B cell (primary cell): ENCODE results near the gene CHCHD1. TPM values are rescaled to one million over a fixed set of nuclear protein-coding genes. Genes with fewer than 3 reads are reported as not detected.
"Not testable (repeated sequence)": the region's sequence is repeated elsewhere in the genome, so short reads cannot be mapped to it uniquely, and the experiment has no call there.

Experiments used
- ATAC-seq: fragments of 200-7000 bp; cut with Tn5 transposase; one replicate; pipeline ENCODE4 v1.10.0; 2021; ENCODE audit warnings: low read depth, mild to moderate bottlenecking, moderate number of reproducible peaks, moderate library complexity
- CTCF ChIA-PET: fragments of 350-600 bp; sonication (Branson Sonifier 250); formaldehyde crosslinking; loops from one replicate; lab custom pipeline; 2021; ENCODE audit warnings: antibody characterized with exemption, inconsistent platforms; lab: Charles Lee
- POLR2A ChIA-PET: fragments of 350-600 bp; sonication (Branson Sonifier 250); formaldehyde crosslinking; loops from one replicate; lab custom pipeline; 2021; ENCODE audit warnings: antibody characterized with exemption; lab: Charles Lee
- DNase-seq: peaks from one replicate; pipeline ENCODE4 v3.0.0; 2013
- H2AFZ ChIP-seq: 2 replicates; pipeline ENCODE4 v1.6.1; 2012; ENCODE audit warnings: mild to moderate bottlenecking, low read depth, low read length; ENCODE audit not compliant: insufficient read depth, poor library complexity, severe bottlenecking
- H3K27ac ChIP-seq, 2 donors: 1 replicate in 1 of 2; 2 replicates in 1 of 2; pipeline ENCODE4 v1.5.1; 2012 to 2013; ENCODE audit warnings: low read length in 2 of 2, mild to moderate bottlenecking in 2 of 2, moderate library complexity in 1 of 2
- H3K27me3 ChIP-seq, 4 experiments: fragments of 200-600 bp in 1 of 4; sonication (generic) in 1 of 4; replicated peaks in 1 of 4; 1 replicate in 2 of 4; 2 replicates in 2 of 4; pipeline versions ENCODE4 v1.6.1 to v1.7.0; 2013 to 2016; ENCODE audit warnings: low read length in 3 of 4, mild to moderate bottlenecking in 2 of 4, mixed read lengths in 1 of 4, moderate library complexity in 1 of 4; ENCODE audit not compliant: insufficient read depth in 4 of 4, control insufficient read depth in 3 of 4; ENCODE audit errors: control extremely low read depth in 1 of 4
- H3K36me3 ChIP-seq, 2 experiments: replicated peaks in 1 of 2; 1 replicate in 1 of 2; 2 replicates in 1 of 2; pipeline versions ENCODE4 v1.6.1 to v1.7.1; 2013; ENCODE audit warnings: low read length in 1 of 2; ENCODE audit not compliant: insufficient read depth in 2 of 2, control insufficient read depth in 1 of 2; ENCODE audit errors: control extremely low read depth in 1 of 2, extremely low read depth in 1 of 2
- H3K4me1 ChIP-seq, 2 donors: fragments of 200-600 bp in 1 of 2; sonication (generic) in 1 of 2; 1 replicate in 1 of 2; 2 replicates in 1 of 2; pipeline versions ENCODE4 v1.5.1 to v1.6.1; 2013 to 2017; ENCODE audit warnings: low read length in 2 of 2; ENCODE audit not compliant: control insufficient read depth in 2 of 2, insufficient read depth in 2 of 2
- H3K4me2 ChIP-seq: replicated peaks from 2 replicates; pipeline ENCODE3; 2012; ENCODE audit warnings: mild to moderate bottlenecking, low read depth, low read length; ENCODE audit not compliant: poor library complexity, severe bottlenecking
- H3K4me3 ChIP-seq, 5 experiments: fragments of 200-600 bp in 1 of 5; sonication (generic) in 1 of 5; 1 replicate in 3 of 5; 2 replicates in 2 of 5; pipeline versions ENCODE4 v1.5.1 to v1.7.0; 2011 to 2016; ENCODE audit warnings: low read length in 4 of 5, mild to moderate bottlenecking in 4 of 5, low read depth in 2 of 5, control low read depth in 1 of 5, moderate library complexity in 1 of 5; ENCODE audit not compliant: insufficient read depth in 1 of 5; ENCODE audit errors: control extremely low read depth in 1 of 5, extremely low read depth in 1 of 5
- H3K79me2 ChIP-seq: fragments of 200-600 bp; sonication (generic); one replicate; pipeline ENCODE4 v1.6.0; 2016; ENCODE audit warnings: low read length; ENCODE audit not compliant: control insufficient read depth, insufficient read depth
- H3K9ac ChIP-seq: fragments of 200-600 bp; sonication (generic); 2 replicates; pipeline ENCODE4 v1.6.1; 2017; ENCODE audit warnings: mild to moderate bottlenecking, low read length, moderate library complexity
- H3K9me3 ChIP-seq, 3 donors: one replicate each; pipeline versions ENCODE4 v1.6.1 to v1.7.1; 2013; ENCODE audit warnings: low read length in 2 of 3; ENCODE audit not compliant: control insufficient read depth in 2 of 3, insufficient read depth in 1 of 3; ENCODE audit errors: control extremely low read depth in 1 of 3
- H4K20me1 ChIP-seq: 2 replicates; pipeline ENCODE4 v1.6.0; 2012; ENCODE audit warnings: mild to moderate bottlenecking, low read length; ENCODE audit not compliant: insufficient read depth, control insufficient read depth, poor library complexity, severe bottlenecking
- H3K27ac Mint-ChIP-seq: one replicate; pipeline ENCODE4 v1.8.0; 2021; ENCODE audit warnings: mixed read lengths
- H3K27me3 Mint-ChIP-seq: one replicate; pipeline ENCODE4 v1.8.0; 2021; ENCODE audit warnings: mixed read lengths
- H3K4me1 Mint-ChIP-seq: one replicate; pipeline ENCODE4 v1.8.0; 2021; ENCODE audit warnings: mixed read lengths
- H3K4me3 Mint-ChIP-seq: one replicate; pipeline ENCODE4 v1.8.0; 2021; ENCODE audit warnings: mixed read lengths
- H3K9me3 Mint-ChIP-seq: one replicate; pipeline ENCODE4 v1.8.0; 2022; ENCODE audit warnings: mixed read lengths; ENCODE audit not compliant: insufficient read depth
- CTCF ChIP-seq: fragments of 200-600 bp; IDR thresholded peaks from one replicate; pipeline ENCODE4 v1.8.0; 2022; ENCODE audit warnings: antibody characterized with exemption, mild to moderate bottlenecking
- EZH2 ChIP-seq: IDR thresholded peaks from 2 replicates; pipeline ENCODE4 v1.6.1; 2012; ENCODE audit warnings: borderline replicate concordance, low read depth, mild to moderate bottlenecking, moderate library complexity, low read length; ENCODE audit not compliant: insufficient read depth, poor library complexity, severe bottlenecking
- WGBS: methylation state at CpG from one replicate; pipeline ENCODE4 v1.1.5; 2013; ENCODE audit warnings: missing lambda C conversion rate; ENCODE audit not compliant: insufficient coverage; 5-methylcytosine and 5-hydroxymethylcytosine counted together
- intact Hi-C: fragments of 100-400 bp; cut with micrococcal nuclease; formaldehyde crosslinking; loops from one replicate; pipeline ENCODE4 v1.10.0; 2022
- polyA plus RNA-seq: library from polyadenylated mRNA; depleted of rRNA; stranded (reverse); fragments of >200 nt; gene quantifications from 2 replicates; pipeline ENCODE4 v1.2.3, GENCODE V29; 2012
- total RNA-seq, 2 donors: library from RNA; stranded (reverse); fragments of 120-200 nt in 1 of 2; gene quantifications; 1 replicate in 1 of 2; 2 replicates in 1 of 2; pipeline versions ENCODE4 v1.2.3 to v1.2.4, GENCODE V29; 2013 to 2022

CHCHD1 gene
- total and polyA plus RNA-seq, 2 donors (not counting 1 experiment from before 2014, with no cell fraction given): 11.9 to 14.7 TPM

- Histone ChIP-seq H3K9ac (peak overlapping the region; percentile 90), H3K27me3 (no peaks in the 10 kb centered on the region), H2AFZ (peak overlapping the region; percentile 87), H3K9me3 (no peaks in the 10 kb centered on the region), H3K4me2 (peak overlapping the region; percentile 98), H4K20me1 (peaks cover 28% of the 10 kb centered on the region), H3K4me1 (peaks cover 23 to 35% of the 10 kb centered on the region in 2 donors), H3K4me3 (peak overlapping the region; percentile 56 to 97 (median 85)), H3K36me3 (peaks cover 2 to 27% of the 10 kb centered on the region in 2 experiments), H3K79me2 (peaks cover 82% of the 10 kb centered on the region), H3K27ac (peak overlapping the region; percentile 53 to 74)
- peak overlapping the region; percentile 91 for H3K4me3 Mint-ChIP-seq
- no peak for ATAC-seq
- POLR2A ChIA-PET: interaction anchor here (0.7 to 2.7 kb wide), 4 partner anchors 14 to 93 kb away, joined by 5 to 24 read pairs (median 7); partner anchors contain the start of gene SEC24C
- H3K9me3 Mint-ChIP-seq: no peaks in the 10 kb centered on the region
- peaks cover 39% of the 10 kb centered on the region for H3K4me1 Mint-ChIP-seq
- no peak for DNase-seq
- WGBS: 6% methylated on average over 2 of the region's 2 CpGs
- CTCF ChIA-PET: interaction anchor here (1.2 to 6.2 kb wide), 2 partner anchors 14 to 24 kb away, joined by 3 to 35 read pairs; a partner anchor contains a TSS
- TF ChIP-seq CTCF (no peak), EZH2 (no peak)
- intact Hi-C loops: loop anchor here (5.0 kb wide), 1 partner anchor 289 kb away; the partner anchor contains the start of gene PPP3CB
- H3K27me3 Mint-ChIP-seq: no peaks in the 10 kb centered on the region
- H3K27ac Mint-ChIP-seq: peak overlapping the region; percentile 94
These were observed 4.7 kb downstream of the CHCHD1 start for GRCh38 chr10:73786512-73786885.

DNA sequence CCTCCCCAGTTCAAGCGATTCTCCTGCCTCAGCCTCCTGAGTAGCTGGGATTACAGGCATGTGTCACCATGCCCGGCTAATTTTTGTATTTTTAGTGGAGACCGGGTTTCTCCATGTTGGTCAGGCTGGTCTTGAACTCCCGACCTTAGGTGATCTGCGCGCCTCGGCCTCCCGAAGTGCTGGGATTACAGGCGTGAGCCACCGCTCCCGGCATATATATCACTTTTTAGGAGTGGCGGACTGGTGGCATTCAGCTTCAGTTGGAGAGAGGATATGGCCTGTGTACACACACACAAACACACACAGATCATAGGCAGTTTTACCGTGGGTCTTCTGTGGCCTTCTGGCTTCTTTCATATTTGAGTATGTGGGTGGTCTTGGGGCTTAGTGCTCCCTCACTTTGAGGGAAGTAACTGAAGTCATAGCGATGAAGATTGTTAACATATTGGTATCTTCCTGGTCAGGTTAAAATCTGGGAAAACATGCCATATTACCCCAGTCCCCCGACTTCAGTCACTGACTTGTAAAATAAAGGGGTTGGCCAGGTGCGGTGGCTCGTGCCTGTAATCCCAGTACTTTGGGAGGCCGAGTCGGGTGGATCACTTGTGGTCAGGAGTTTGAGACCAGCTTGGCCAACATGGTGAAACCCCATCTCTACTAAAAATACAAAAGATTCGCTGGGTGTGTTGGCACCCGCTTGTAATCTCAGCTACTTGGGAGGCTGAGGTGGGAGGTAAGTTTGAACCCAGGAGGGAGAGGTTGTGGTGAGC is 5.4 kb downstream of the CHCHD1 start:
- not testable (repeated sequence) for H3K4me2 ChIP-seq, H3K9me3 Mint-ChIP-seq, ATAC-seq, H3K9me3 ChIP-seq, H2AFZ ChIP-seq, DNase-seq, H3K27me3 Mint-ChIP-seq, H3K27ac ChIP-seq, H3K9ac ChIP-seq, H3K4me3 ChIP-seq, H3K27me3 ChIP-seq
- H3K36me3 ChIP-seq: peaks cover 2 to 34% of the 10 kb centered on the region in 2 experiments
- H3K27ac Mint-ChIP-seq: peak overlapping the region; percentile 20
- peaks cover 82% of the 10 kb centered on the region for H3K79me2 ChIP-seq
- H4K20me1 ChIP-seq: peaks cover 28% of the 10 kb centered on the region
- WGBS: 94% methylated on average over 13 of the region's 21 CpGs
- peaks cover 34% of the 10 kb centered on the region for H3K4me1 Mint-ChIP-seq
- POLR2A ChIA-PET: interaction anchor here (0.6 to 2.7 kb wide), 4 partner anchors 14 to 412 kb away, joined by 3 to 24 read pairs (median 5); a partner anchor contains a TSS
- H3K4me1 ChIP-seq: peaks cover 23 to 33% of the 10 kb centered on the region in 2 donors
- CTCF ChIA-PET: interaction anchor here (0.7 kb wide), 1 partner anchor 40 kb away, joined by 4 read pairs; no protein-coding TSS in a partner anchor
- intact Hi-C loops: loop anchor here (5.0 kb wide), 1 partner anchor 290 kb away; the partner anchor contains the start of gene PPP3CB
- peak overlapping the region; percentile 65 for H3K4me3 Mint-ChIP-seq
